Liver (tissue), 9 donors: ENCODE data around the gene CNGA4. TPM values are rescaled to one million over a fixed set of nuclear protein-coding genes. Genes with fewer than 3 reads are reported as not detected.

Source experiments
- DNase-seq: peaks from one replicate; pipeline ENCODE4 v3.0.0-alpha.2; 2017; ENCODE audit warnings: low spot score
- H3K27ac ChIP-seq, 2 donors: one replicate each; pipeline ENCODE4 v1.7.0; 2013; ENCODE audit warnings: inconsistent platforms in 2 of 2, low read length in 2 of 2, control low read depth in 1 of 2, low read depth in 1 of 2, mild to moderate bottlenecking in 1 of 2
- H3K27me3 ChIP-seq, 4 donors: one replicate each; pipeline versions ENCODE4 v1.6.1 to v1.7.0; 2013; ENCODE audit warnings: low read length in 3 of 4, inconsistent platforms in 1 of 4, mild to moderate bottlenecking in 1 of 4, moderate library complexity in 1 of 4; ENCODE audit not compliant: control insufficient read depth in 4 of 4, insufficient read depth in 4 of 4
- H3K36me3 ChIP-seq, 4 donors: one replicate each; pipeline versions ENCODE4 v1.6.1 to v1.7.0; 2013; ENCODE audit warnings: low read length in 3 of 4, mild to moderate bottlenecking in 3 of 4, low read depth in 1 of 4, moderate library complexity in 1 of 4; ENCODE audit not compliant: control insufficient read depth in 4 of 4, insufficient read depth in 3 of 4
- H3K4me1 ChIP-seq, 4 donors: one replicate each; pipeline versions ENCODE4 v1.6.1 to v1.7.0; 2013; ENCODE audit warnings: low read length in 3 of 4, mild to moderate bottlenecking in 3 of 4, moderate library complexity in 1 of 4; ENCODE audit not compliant: control insufficient read depth in 4 of 4, insufficient read depth in 4 of 4
- H3K4me3 ChIP-seq, 3 donors: one replicate each; pipeline versions ENCODE4 v1.6.1 to v1.7.0; 2013; ENCODE audit warnings: low read length in 3 of 3, control low read depth in 1 of 3, low read depth in 1 of 3, mild to moderate bottlenecking in 1 of 3
- H3K9ac ChIP-seq, 2 donors: one replicate each; pipeline ENCODE4 v1.7.0; 2013; ENCODE audit warnings: low read length in 2 of 2, mild to moderate bottlenecking in 2 of 2, moderate library complexity in 2 of 2, control low read depth in 1 of 2, low read depth in 1 of 2
- H3K9me3 ChIP-seq, 4 donors: one replicate each; pipeline versions ENCODE4 v1.6.1 to v1.7.0; 2013; ENCODE audit warnings: low read length in 3 of 4; ENCODE audit not compliant: control insufficient read depth in 4 of 4
- GABPA ChIP-seq, 2 donors: IDR thresholded peaks in 1 of 2; conservative IDR thresholded peaks in 1 of 2; 2 replicates each; pipeline ENCODE4 v1.6.1; 2016; ENCODE audit warnings: antibody characterized with exemption in 2 of 2, mild to moderate bottlenecking in 1 of 2, moderate library complexity in 1 of 2
- HNF4A ChIP-seq, 2 donors: conservative IDR thresholded peaks; 2 replicates each; pipeline ENCODE4 v1.6.1; 2016; ENCODE audit warnings: antibody characterized with exemption in 2 of 2, mild to moderate bottlenecking in 2 of 2
- HNF4G ChIP-seq: IDR thresholded peaks from 2 replicates; pipeline ENCODE4 v1.6.1; 2016; ENCODE audit warnings: antibody characterized with exemption
- JUND ChIP-seq, 2 donors: IDR thresholded peaks; 2 replicates each; pipeline ENCODE4 v1.6.1; 2016; ENCODE audit warnings: antibody characterized with exemption in 2 of 2
- NR2F2 ChIP-seq: IDR thresholded peaks from 2 replicates; pipeline ENCODE4 v1.6.1; 2016; ENCODE audit warnings: antibody characterized with exemption
- RAD21 ChIP-seq, 2 donors: IDR thresholded peaks; 2 replicates each; pipeline ENCODE4 v1.6.1; 2016; ENCODE audit warnings: antibody characterized with exemption in 2 of 2, mild to moderate bottlenecking in 2 of 2
- REST ChIP-seq: IDR thresholded peaks from 2 replicates; pipeline ENCODE4 v1.6.1; 2016; ENCODE audit warnings: antibody characterized with exemption, mild to moderate bottlenecking
- SP1 ChIP-seq: IDR thresholded peaks from 2 replicates; pipeline ENCODE4 v1.6.1; 2018; ENCODE audit warnings: antibody characterized with exemption, mild to moderate bottlenecking
- ZBTB33 ChIP-seq: IDR thresholded peaks from 2 replicates; pipeline ENCODE4 v1.6.1; 2016; ENCODE audit warnings: antibody characterized with exemption
- WGBS: extraction: QIAGEN DNeasy Blood & Tissue Kit; methylation state at CpG from one replicate; pipeline ENCODE4 v1.1.7; 2013; 5-methylcytosine and 5-hydroxymethylcytosine counted together
- polyA plus RNA-seq, 2 donors: library from polyadenylated mRNA; stranded (reverse) in 1 of 2; unstranded in 1 of 2; fragments of 200-250 nt in 1 of 2; fragments of >200 nt in 1 of 2; fragmentation: Nextera tagmentation in 1 of 2; extraction: Ambion mirVana in 1 of 2; gene quantifications; one replicate each; pipeline versions ENCODE4 v1.2.1 to v1.2.3, GENCODE V29; 2013 to 2015
- total RNA-seq, 2 donors: library from RNA; depleted of rRNA; stranded (reverse); fragments of >200 nt; gene quantifications; one replicate each; pipeline ENCODE4 v1.2.3, GENCODE V29; 2014
- TF ChIP-seq, protein P1 (sequence below): IDR thresholded peaks from 2 replicates; pipeline ENCODE4 v1.6.1; 2016; ENCODE audit warnings: antibody characterized with exemption
- TF ChIP-seq, protein P2 (sequence below): IDR thresholded peaks from 2 replicates; pipeline ENCODE4 v1.6.1; 2016; ENCODE audit warnings: antibody characterized with exemption
- donor health status: healthy.
- donor health status: healthy.
- donor health status: healthy.
- donor health status: healthy.
- donor health status: healthy.

Gene CNGA4
- total and polyA plus RNA-seq, 4 donors, result 0.09 TPM; not detected in 3

DNA sequence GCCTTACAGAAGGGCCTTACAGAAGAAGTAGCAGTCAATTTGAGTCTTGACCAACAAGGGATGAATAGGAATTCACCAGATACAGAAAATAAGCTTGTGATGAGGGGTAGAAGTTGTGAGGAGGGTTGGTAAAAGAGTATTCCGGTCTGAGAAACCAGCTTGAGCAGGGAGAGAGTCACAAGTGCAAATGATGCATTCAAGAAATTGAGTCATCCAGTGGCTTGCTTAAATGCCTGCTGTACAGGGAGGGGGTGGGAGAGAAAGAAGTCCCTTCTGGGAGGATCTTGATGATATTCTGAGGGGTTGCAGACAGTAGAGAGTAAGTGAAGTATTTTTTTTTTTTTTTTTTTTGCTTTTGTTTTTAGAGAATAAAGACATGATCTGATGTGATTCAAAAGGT is 29.9 kb downstream of the CNGA4 start (continued):
- no peak for TF ChIP-seq REST

- H3K9ac ChIP-seq, result no peak overlapping the region
- no peak overlapping the region for H3K27ac ChIP-seq
- H3K27me3 ChIP-seq, result peaks cover 0 to 6% (median 0%) of the 10 kb centered on the region in 4 donors
- H3K4me1 ChIP-seq, result no peaks in the 10 kb centered on the region
- TF ChIP-seq NR2F2 (no peak), REST (no peak), GABPA (IDR thresholded peaks at IDR 0.05 in 1 of 2, conservative IDR thresholded peaks at IDR 0.05 in 1 of 2) (no peak), JUND (IDR thresholded peaks at IDR 0.05) (no peak), RAD21 (IDR thresholded peaks at IDR 0.05) (no peak), ZBTB33 (no peak), HNF4G (no peak), SP1 (no peak), HNF4A (conservative IDR thresholded peaks at IDR 0.05) (no peak)
- TF ChIP-seq, protein P1, sequence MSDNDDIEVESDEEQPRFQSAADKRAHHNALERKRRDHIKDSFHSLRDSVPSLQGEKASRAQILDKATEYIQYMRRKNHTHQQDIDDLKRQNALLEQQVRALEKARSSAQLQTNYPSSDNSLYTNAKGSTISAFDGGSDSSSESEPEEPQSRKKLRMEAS, result no peak
- TF ChIP-seq, protein P2, sequence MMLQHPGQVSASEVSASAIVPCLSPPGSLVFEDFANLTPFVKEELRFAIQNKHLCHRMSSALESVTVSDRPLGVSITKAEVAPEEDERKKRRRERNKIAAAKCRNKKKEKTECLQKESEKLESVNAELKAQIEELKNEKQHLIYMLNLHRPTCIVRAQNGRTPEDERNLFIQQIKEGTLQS, result no peak
- no peak for DNase-seq
- 83% methylated on average over 24 of the region's 24 CpGs for WGBS
- no peak overlapping the region for H3K4me3 ChIP-seq
- H3K9me3 ChIP-seq, result no peaks in the 10 kb centered on the region
- H3K36me3 ChIP-seq, result no peaks in the 10 kb centered on the region
Observed at GRCh38 chr11:6269994-6270393, 31.1 kb downstream of the CNGA4 start.
